Nucleus accumbens (tissue), 56 donors: Measurements from ENCODE around the gene ZNF335.

Source experiments
- DNase-seq, 56 donors: peaks; one replicate each; lab custom pipeline; 2025; lab: John Stamatoyannopoulos, UW

ZNF335 gene, protein sequence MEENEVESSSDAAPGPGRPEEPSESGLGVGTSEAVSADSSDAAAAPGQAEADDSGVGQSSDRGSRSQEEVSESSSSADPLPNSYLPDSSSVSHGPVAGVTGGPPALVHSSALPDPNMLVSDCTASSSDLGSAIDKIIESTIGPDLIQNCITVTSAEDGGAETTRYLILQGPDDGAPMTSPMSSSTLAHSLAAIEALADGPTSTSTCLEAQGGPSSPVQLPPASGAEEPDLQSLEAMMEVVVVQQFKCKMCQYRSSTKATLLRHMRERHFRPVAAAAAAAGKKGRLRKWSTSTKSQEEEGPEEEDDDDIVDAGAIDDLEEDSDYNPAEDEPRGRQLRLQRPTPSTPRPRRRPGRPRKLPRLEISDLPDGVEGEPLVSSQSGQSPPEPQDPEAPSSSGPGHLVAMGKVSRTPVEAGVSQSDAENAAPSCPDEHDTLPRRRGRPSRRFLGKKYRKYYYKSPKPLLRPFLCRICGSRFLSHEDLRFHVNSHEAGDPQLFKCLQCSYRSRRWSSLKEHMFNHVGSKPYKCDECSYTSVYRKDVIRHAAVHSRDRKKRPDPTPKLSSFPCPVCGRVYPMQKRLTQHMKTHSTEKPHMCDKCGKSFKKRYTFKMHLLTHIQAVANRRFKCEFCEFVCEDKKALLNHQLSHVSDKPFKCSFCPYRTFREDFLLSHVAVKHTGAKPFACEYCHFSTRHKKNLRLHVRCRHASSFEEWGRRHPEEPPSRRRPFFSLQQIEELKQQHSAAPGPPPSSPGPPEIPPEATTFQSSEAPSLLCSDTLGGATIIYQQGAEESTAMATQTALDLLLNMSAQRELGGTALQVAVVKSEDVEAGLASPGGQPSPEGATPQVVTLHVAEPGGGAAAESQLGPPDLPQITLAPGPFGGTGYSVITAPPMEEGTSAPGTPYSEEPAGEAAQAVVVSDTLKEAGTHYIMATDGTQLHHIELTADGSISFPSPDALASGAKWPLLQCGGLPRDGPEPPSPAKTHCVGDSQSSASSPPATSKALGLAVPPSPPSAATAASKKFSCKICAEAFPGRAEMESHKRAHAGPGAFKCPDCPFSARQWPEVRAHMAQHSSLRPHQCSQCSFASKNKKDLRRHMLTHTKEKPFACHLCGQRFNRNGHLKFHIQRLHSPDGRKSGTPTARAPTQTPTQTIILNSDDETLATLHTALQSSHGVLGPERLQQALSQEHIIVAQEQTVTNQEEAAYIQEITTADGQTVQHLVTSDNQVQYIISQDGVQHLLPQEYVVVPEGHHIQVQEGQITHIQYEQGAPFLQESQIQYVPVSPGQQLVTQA (N-terminal part only)

DNA sequence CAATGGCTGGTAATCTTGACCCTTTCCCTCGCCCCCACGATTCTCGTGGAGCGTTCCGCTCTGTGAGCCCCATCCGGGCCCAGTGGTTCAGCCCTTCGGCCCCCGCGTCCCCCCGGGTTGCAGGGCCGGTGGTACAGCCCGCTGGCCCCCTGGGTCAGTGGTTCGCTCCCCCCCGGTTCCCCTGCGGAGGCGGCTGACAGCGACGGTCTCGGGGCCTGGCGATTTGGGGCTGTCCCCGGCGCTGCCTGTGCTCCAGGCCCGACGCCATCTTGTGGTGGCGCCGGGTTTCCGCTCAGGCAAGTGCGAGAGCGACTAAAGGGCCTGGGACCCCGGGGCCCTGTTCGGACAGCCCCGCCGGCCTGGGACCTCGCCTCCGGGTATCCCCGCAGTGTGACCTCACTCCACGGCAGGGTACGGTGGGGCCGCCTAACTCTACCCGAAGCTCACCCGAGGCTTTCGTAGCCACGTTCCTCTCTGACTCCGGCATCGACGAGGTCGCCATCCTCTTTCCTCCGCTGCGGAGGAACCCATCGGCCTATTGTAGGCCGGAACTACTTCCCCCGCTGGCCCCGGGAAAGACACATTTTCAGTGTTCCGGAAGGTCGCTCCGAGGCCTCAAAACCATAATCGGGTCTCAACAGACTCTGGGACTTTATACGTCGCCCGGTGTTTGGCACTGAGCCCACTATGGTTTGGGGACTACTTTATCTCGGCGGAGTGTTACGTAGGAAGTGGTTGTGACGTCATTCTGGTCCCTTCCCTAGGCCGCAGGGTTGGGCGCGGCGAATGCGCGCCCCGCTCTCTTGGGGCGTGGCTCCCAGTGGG lies at the start of gene ZNF335:
ZNF335 (minus strand) TSS at position 529 of the 825 bp plus-strand sequence. CDS start 793 bp downstream, outside the sequence.
- peak; percentile 64 to 99 (median 94) for DNase-seq

- no peak for DNase-seq
Measured at GRCh38 chr20:46020555-46020954, 48.6 kb upstream of the ZNF335 start.

- no peak for DNase-seq
Measured at GRCh38 chr20:46018611-46019010, 46.6 kb upstream of the ZNF335 start.

- DNase-seq = no peak
Measured at GRCh38 chr20:46018112-46018511, 46.1 kb upstream of the ZNF335 start.

DNA sequence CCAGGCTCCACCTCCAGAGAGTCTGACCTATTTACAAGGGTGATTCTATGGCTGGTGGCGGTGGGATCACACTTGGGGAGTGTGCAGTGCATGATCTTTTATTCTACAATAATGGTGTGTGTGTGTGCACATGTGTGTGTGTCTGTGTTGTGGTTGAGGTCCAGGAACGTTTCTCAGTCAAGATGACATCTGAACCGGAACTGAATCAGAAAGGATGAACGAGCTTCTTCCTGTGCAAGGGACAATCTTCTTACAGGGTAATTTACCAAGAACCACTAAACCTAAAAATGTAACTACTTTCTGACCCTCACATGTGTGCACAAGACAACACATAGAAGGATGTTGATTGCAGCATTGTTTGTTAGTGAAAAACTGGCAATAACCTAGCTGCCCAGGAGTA lies 45.3 kb upstream of the ZNF335 start:
- DNase-seq = no peak

GRCh38 chr20:46014517-46015396 lies 42.8 kb upstream of the ZNF335 start:
- no peak for DNase-seq

DNA sequence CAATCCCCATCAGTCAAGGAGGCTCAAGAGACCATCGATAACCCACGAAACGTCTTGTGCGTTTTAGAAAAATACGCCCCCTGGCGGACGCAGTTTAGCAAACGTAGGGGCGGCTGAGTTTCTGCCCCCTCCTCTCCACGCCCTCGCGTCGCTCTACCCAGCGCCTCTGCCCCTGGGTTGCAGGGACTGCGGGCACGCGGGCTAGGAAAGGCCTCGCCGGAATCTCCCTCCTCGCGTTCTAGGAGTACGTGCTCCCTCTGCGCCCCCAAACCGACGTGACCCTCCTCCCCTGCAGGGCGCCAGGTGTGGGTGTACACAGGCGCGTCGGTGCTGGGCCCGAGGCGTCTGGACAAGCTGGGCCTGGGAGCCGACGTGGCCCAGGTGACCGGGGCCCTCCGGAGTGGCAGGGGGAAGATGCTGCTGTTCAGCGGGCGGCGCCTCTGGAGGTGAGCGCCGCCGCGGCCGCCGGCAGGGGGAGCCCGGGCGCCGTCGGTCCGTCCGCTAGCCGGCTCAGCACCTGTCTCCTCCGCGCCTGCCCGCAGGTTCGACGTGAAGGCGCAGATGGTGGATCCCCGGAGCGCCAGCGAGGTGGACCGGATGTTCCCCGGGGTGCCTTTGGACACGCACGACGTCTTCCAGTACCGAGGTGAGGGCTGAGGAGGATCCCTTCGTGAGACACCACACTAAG lies 42.0 kb upstream of the ZNF335 start:
- peak in 6 of 56 donors; percentile 2 to 32 (median 14) for DNase-seq

DNA sequence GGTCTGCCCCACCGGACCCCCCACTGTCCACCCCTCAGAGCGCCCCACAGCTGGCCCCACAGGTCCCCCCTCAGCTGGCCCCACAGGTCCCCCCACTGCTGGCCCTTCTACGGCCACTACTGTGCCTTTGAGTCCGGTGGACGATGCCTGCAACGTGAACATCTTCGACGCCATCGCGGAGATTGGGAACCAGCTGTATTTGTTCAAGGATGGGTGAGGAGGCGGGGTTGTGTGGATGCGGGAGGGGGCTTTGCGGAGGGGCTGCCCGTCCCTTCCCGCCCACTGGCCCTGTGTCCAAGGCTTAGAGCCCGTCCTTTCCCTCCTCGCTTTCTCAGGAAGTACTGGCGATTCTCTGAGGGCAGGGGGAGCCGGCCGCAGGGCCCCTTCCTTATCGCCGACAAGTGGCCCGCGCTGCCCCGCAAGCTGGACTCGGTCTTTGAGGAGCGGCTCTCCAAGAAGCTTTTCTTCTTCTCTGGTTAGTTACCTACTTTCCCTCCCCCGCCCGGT lies 41.4 kb upstream of the ZNF335 start:
- DNase-seq = no peak

- DNase-seq = no peak
Measured at GRCh38 chr20:46012921-46013320, 40.9 kb upstream of the ZNF335 start.

- DNase-seq = peak in 1 of 56 donors; percentile 37
Measured at GRCh38 chr20:46011631-46012482, 39.9 kb upstream of the ZNF335 start.

GRCh38 chr20:46010491-46011391 lies 38.7 kb upstream of the ZNF335 start:
- peak in 1 of 56 donors; percentile 18 for DNase-seq

DNA sequence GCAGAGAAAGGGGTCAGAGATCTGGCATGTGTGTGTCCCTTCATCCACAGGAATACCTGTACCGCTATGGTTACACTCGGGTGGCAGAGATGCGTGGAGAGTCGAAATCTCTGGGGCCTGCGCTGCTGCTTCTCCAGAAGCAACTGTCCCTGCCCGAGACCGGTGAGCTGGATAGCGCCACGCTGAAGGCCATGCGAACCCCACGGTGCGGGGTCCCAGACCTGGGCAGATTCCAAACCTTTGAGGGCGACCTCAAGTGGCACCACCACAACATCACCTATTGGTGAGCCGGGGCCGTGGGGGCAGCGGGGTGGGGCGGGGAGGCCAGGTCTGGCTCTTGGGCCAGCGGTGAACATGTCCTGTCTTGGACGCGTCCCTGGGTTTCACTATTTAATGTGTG lies 37.8 kb upstream of the ZNF335 start:
- DNase-seq = no peak

DNA sequence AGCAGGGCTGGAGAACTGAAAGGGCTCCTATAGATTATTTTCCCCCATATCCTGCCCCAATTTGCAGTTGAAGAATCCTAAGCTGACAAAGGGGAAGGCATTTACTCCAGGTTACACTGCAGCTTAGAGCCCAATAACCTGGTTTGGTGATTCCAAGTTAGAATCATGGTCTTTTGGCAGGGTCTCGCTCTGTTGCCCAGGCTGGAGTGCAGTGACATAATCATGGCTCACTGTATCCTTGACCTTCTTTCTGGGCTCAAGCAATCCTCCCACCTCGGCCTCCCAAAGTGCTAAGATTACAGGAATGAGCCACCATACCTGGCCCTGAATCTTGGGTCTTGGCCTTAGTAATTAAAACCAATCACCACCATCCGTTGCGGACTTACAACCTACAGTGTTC lies 35.7 kb upstream of the ZNF335 start:
- DNase-seq = no peak

DNA sequence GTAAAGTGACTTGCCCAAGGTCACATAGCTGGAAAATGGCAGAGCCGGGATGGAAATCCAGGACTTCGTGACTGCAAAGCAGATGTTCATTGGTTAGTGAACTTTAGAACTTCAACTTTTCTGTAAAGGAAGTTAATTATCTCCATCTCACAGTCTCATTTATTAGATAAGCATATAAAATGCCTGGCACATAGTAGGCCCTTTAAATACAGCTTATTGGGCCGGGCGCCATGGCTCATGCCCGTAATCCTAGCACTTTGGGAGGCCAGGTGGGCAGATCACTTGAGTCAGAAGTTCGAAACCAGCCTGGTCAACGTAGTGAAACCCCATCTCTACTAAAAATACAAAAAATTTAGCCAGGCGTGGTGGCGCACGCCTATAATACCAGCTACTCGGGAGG lies 35.0 kb upstream of the ZNF335 start:
- DNase-seq = no peak

- no peak for DNase-seq
Measured at GRCh38 chr20:46006022-46006705, 34.2 kb upstream of the ZNF335 start.
